Measurements from ENCODE around the gene HACE1.

Gene HACE1

DNA sequence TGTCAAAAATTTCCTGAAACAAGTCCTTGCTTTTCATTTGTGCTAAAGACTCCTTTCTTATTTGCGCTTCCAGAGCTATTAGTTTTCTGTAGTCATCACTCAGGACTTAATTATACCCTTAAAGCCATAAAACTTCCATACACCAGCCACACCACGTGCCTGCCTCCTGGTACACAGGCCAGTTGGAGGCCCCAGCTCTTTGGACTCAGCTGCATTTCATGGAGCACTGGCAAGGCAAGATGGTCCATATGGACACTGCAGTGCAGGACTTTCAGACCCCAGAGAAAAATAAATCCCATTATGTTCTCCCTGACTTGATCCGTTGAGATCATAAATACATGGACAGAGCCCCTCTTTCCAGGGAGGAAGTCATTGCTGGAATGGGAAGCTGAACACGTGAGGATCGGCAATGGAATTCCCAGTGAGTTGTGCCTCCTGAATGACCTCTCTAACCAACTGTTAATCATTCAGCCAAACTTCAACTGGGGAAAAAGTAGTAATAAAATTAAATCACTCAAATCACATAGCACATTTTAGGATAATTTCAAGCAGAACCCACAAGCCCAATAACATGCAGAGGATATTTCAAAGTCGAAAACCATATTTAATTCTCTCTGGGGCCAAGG is 173.1 kb downstream of the HACE1 start:
- no peak for DNase-seq

DNA sequence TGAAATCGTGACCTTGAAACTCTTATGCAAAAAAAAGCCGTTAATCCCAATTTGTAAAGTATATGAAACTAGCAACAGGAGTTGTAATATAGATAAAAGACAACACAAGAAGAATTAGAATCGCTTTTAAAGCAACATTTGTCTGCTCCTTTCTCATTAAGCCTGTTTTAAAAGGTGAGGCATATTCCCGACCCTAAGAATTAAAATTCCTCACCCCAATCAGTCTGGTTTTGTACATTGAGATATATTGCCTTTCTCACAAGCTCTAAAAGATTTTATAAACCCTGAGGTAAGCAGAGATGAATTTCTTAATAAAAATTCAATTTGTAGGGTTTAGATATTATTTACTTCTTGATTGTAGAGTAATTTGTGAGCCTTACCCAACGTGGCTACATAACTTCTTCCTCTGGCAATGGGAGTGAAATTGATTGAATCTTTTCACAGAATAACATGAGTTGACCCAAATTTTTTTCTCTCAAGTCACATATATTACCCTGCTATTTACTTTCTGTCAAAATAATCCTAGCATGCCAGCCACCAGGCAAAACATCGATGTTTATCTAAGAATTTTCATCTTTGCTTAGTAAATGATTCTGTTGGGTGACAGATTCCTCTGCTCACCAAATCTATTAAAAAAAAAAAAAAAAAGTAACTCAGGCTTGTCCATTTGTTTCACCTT is 173.7 kb downstream of the HACE1 start:
- DNase-seq: no peak

GRCh38 chr6:104684911-104685415 is 174.8 kb downstream of the HACE1 start:
- no peak for DNase-seq

DNA sequence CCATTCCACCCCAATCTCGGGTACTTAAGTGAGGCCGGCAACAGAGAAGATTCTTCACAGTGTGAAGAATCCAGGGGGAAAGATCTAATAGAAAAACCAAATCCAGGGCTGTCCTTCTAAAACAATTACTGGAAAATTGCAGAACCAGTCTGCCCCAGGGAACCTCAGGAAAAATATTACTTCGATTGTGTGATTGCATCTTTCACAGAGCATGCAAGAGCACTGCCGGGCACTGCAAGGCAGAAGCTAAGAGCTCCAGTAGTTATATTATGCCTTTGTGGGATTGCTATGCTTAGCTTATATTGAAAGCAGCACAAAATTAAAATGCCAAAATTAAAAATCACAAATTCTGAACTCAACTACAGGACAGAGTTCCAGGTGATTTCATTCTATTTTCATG is 175.9 kb downstream of the HACE1 start:
- no peak for DNase-seq

DNA sequence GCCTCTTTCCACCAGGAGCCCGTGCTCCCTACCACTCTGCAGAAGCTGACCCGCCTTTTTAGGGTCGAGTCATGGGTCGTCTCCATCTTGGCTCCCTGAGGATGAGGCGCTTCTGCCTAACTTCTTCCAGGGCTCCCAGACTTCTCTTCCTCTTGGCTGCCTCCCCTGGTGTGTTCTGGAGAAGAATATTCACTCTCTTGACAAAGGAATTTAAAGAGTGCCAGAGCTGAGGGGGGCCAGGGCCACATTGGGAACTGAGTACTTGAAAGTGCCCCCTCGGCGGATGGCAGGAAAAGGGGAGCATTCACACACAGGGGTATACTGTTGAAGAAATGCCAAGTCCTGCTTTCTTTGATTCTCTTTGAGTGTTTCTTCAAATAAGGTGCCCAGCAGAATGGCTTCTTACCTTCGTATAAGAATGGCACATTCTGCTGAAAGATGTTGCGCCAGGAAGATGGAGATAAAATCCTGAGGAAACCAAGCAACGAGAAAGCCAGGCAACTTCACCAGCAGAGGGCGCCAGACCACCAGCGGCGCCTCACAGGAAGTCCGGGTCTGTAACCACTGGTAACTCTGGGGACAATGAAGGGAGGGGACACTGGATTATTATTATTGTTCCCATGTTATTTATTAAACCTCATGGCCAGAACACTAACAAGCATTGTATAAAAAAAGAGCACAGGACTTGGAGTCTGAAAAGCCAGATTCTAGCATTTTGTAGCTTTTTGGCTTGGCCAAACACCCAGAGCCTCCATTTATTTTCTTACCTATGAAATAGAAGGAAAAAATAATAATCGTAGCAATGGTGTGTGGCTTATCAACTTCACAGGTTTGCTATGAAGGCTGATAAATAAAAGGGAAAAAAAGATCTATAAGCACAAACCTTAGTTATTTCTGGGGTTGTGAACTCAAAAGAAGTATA is 176.7 kb downstream of the HACE1 start:
- DNase-seq: no peak

GRCh38 chr6:104680539-104680938 is 179.2 kb downstream of the HACE1 start:
- no peak for DNase-seq

GRCh38 chr6:104679971-104680370 is 179.7 kb downstream of the HACE1 start:
- no peak for DNase-seq

All from femur (tissue), 1 donor.